ENCODE measurements around the gene TMEM47. TPM values are rescaled to one million over a fixed set of nuclear protein-coding genes. Genes with fewer than 3 reads are reported as not detected.
A peak's percentile ranks its signal among the peaks of the same experiment; 100 is the strongest.

TMEM47 gene
- total RNA-seq, 1 experiment from 2014 or later, result 24.4 TPM

- TF ChIP-seq, protein P1, sequence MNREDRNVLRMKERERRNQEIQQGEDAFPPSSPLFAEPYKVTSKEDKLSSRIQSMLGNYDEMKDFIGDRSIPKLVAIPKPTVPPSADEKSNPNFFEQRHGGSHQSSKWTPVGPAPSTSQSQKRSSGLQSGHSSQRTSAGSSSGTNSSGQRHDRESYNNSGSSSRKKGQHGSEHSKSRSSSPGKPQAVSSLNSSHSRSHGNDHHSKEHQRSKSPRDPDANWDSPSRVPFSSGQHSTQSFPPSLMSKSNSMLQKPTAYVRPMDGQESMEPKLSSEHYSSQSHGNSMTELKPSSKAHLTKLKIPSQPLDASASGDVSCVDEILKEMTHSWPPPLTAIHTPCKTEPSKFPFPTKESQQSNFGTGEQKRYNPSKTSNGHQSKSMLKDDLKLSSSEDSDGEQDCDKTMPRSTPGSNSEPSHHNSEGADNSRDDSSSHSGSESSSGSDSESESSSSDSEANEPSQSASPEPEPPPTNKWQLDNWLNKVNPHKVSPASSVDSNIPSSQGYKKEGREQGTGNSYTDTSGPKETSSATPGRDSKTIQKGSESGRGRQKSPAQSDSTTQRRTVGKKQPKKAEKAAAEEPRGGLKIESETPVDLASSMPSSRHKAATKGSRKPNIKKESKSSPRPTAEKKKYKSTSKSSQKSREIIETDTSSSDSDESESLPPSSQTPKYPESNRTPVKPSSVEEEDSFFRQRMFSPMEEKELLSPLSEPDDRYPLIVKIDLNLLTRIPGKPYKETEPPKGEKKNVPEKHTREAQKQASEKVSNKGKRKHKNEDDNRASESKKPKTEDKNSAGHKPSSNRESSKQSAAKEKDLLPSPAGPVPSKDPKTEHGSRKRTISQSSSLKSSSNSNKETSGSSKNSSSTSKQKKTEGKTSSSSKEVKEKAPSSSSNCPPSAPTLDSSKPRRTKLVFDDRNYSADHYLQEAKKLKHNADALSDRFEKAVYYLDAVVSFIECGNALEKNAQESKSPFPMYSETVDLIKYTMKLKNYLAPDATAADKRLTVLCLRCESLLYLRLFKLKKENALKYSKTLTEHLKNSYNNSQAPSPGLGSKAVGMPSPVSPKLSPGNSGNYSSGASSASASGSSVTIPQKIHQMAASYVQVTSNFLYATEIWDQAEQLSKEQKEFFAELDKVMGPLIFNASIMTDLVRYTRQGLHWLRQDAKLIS (CRISPR knock-in tag; IDR thresholded peaks at IDR 0.05; ENCODE audit: borderline replicate concordance), result no peak
- TF ChIP-seq RORB (CRISPR knock-in tag; IDR thresholded peaks at IDR 0.05) (no peak), TCF7 (CRISPR knock-in tag; IDR thresholded peaks at IDR 0.05; ENCODE audit: low read depth) (no peak), ESRRA (CRISPR knock-in tag; IDR thresholded peaks at IDR 0.05; ENCODE audit: borderline replicate concordance) (no peak), NFYB (CRISPR knock-in tag; conservative IDR thresholded peaks at IDR 0.05; ENCODE audit: low read depth) (no peak), GTF2I (CRISPR knock-in tag; conservative IDR thresholded peaks at IDR 0.05) (no peak), CREB1 (CRISPR knock-in tag; IDR thresholded peaks at IDR 0.05) (no peak), SOX15 (CRISPR knock-in tag; IDR thresholded peaks at IDR 0.05) (no peak), ZNF423 (CRISPR knock-in tag; IDR thresholded peaks at IDR 0.05) (no peak), ZNF232 (CRISPR knock-in tag; IDR thresholded peaks at IDR 0.05) (no peak), SMAD4 (CRISPR knock-in tag; IDR thresholded peaks at IDR 0.05) (no peak), NFE2L1 (CRISPR knock-in tag; IDR thresholded peaks at IDR 0.05) (no peak), SP1 (CRISPR knock-in tag; conservative IDR thresholded peaks at IDR 0.05) (no peak)
- TF ChIP-seq, protein P2, sequence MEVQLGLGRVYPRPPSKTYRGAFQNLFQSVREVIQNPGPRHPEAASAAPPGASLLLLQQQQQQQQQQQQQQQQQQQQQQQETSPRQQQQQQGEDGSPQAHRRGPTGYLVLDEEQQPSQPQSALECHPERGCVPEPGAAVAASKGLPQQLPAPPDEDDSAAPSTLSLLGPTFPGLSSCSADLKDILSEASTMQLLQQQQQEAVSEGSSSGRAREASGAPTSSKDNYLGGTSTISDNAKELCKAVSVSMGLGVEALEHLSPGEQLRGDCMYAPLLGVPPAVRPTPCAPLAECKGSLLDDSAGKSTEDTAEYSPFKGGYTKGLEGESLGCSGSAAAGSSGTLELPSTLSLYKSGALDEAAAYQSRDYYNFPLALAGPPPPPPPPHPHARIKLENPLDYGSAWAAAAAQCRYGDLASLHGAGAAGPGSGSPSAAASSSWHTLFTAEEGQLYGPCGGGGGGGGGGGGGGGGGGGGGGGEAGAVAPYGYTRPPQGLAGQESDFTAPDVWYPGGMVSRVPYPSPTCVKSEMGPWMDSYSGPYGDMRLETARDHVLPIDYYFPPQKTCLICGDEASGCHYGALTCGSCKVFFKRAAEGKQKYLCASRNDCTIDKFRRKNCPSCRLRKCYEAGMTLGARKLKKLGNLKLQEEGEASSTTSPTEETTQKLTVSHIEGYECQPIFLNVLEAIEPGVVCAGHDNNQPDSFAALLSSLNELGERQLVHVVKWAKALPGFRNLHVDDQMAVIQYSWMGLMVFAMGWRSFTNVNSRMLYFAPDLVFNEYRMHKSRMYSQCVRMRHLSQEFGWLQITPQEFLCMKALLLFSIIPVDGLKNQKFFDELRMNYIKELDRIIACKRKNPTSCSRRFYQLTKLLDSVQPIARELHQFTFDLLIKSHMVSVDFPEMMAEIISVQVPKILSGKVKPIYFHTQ (CRISPR knock-in tag; IDR thresholded peaks at IDR 0.05), result no peak
- DNase-seq (ENCODE audit: low spot score), result peak; percentile 11
- Mint-ChIP-seq H3K9me3 (peaks cover 9% of the 10 kb centered on the region), H3K27ac (no peak overlapping the region), H3K4me3 (peak overlapping the region; percentile 93), H3K27me3 (ENCODE audit: low read depth) (peaks cover 7% of the 10 kb centered on the region; the same call in 1 of the 2 replicates), H3K4me1 (peaks cover 43% of the 10 kb centered on the region), H3K36me3 (peaks cover 8% of the 10 kb centered on the region; the same call in 1 of the 2 replicates)
- POLR2A ChIA-PET, result interaction anchor here (0.6 kb wide), 1 partner anchor 1032 kb away, joined by 3 read pairs; no protein-coding TSS in a partner anchor
- CTCF ChIA-PET, result interaction anchor here (1.4 kb wide), 1 partner anchor 18 kb away, joined by 3 read pairs; no protein-coding TSS in a partner anchor
- ATAC-seq, result no peak; the same call in 1 of the 2 replicates
Measured at GRCh38 chrX:34656467-34656841, 631 bp downstream of the TMEM47 start.

DNA sequence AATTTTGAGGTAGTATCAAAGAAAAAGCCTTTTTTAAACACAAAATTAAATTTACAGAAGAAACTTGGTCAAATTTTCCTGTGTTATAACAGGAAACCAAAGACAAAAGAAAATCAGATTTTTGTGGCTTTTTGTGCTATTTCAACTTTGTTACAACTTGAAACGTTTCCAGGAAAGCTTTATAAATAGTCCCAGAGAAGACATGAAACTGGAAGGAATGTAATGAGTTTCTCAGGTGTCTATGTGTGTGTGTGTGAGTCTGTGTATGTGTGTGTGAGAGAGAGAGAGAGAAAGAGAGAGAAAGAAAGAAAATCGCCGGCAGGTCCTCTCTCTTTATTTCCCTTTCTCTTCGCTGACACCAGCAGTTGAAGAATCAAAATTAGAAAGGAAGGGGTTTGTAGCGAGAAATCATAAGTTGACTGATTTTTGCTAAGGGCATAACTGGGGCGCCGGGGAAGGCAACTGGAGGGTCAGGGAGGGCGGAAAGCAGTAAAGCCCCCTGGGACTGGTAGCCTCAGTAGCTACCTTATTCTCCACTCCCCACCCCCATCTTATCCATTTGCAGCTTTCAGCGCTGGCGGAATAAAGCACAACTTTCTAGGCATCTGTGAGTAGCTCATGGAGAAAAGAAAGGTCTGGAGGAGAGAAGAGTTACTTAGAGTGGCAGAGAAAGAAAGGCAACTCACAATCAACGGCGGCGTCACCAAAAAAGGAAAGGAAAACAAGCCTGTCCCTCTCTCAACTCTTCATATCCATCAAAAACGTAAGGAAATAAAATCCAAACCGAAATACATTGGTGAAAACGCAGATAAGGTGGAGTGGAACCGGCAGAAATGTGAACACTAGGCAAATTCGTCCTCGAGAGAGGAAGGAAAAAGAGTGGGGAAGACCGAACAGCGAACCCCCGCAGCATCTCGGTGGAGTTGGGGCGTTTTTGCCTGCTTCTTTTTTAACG is 1.3 kb downstream of the TMEM47 start:
- ATAC-seq, result no peak
- Mint-ChIP-seq H3K36me3 (peaks cover 8% of the 10 kb centered on the region; the same call in 1 of the 2 replicates), H3K4me1 (peaks cover 49% of the 10 kb centered on the region), H3K27me3 (ENCODE audit: low read depth) (peaks cover 7% of the 10 kb centered on the region; the same call in 1 of the 2 replicates), H3K4me3 (peak overlapping the region; percentile 93), H3K9me3 (peaks cover 9% of the 10 kb centered on the region), H3K27ac (no peak overlapping the region)
- ChIA-PET POLR2A (interaction anchor here (0.6 kb wide), 2 partner anchors 82 to 1033 kb away, joined by 3 read pairs; no protein-coding TSS in a partner anchor), CTCF (interaction anchor here (1.4 kb wide), 1 partner anchor 18 kb away, joined by 3 read pairs; no protein-coding TSS in a partner anchor)
- DNase-seq (ENCODE audit: low spot score), result no peak
- no peak for TF ChIP-seq TEAD4 (CRISPR knock-in tag; IDR thresholded peaks at IDR 0.05)
- TF ChIP-seq ZNF219 (CRISPR knock-in tag; IDR thresholded peaks at IDR 0.05; ENCODE audit: borderline replicate concordance), result no peak
- TF ChIP-seq, protein P3, sequence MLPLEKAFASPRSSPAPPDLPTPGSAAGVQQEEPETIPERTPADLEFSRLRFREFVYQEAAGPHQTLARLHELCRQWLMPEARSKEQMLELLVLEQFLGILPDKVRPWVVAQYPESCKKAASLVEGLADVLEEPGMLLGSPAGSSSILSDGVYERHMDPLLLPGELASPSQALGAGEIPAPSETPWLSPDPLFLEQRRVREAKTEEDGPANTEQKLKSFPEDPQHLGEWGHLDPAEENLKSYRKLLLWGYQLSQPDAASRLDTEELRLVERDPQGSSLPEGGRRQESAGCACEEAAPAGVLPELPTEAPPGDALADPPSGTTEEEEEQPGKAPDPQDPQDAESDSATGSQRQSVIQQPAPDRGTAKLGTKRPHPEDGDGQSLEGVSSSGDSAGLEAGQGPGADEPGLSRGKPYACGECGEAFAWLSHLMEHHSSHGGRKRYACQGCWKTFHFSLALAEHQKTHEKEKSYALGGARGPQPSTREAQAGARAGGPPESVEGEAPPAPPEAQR (CRISPR knock-in tag; IDR thresholded peaks at IDR 0.05), result no peak
- TF ChIP-seq, protein P4, sequence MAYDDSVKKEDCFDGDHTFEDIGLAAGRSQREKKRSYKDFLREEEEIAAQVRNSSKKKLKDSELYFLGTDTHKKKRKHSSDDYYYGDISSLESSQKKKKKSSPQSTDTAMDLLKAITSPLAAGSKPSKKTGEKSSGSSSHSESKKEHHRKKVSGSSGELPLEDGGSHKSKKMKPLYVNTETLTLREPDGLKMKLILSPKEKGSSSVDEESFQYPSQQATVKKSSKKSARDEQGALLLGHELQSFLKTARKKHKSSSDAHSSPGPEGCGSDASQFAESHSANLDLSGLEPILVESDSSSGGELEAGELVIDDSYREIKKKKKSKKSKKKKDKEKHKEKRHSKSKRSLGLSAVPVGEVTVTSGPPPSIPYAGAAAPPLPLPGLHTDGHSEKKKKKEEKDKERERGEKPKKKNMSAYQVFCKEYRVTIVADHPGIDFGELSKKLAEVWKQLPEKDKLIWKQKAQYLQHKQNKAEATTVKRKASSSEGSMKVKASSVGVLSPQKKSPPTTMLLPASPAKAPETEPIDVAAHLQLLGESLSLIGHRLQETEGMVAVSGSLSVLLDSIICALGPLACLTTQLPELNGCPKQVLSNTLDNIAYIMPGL (CRISPR knock-in tag; IDR thresholded peaks at IDR 0.05), result no peak
- no peak for TF ChIP-seq EMX1 (CRISPR knock-in tag; IDR thresholded peaks at IDR 0.05)
- no peak for TF ChIP-seq SMAD4 (CRISPR knock-in tag; IDR thresholded peaks at IDR 0.05)
- TF ChIP-seq ZNF416 (CRISPR knock-in tag; IDR thresholded peaks at IDR 0.05), result no peak
- TF ChIP-seq ZNF317 (CRISPR knock-in tag; IDR thresholded peaks at IDR 0.05; ENCODE audit: borderline replicate concordance, low read depth), result no peak
- no peak for TF ChIP-seq ZBTB21 (CRISPR knock-in tag; IDR thresholded peaks at IDR 0.05; ENCODE audit: borderline replicate concordance)
- TF ChIP-seq TEAD1 (CRISPR knock-in tag; IDR thresholded peaks at IDR 0.05), result no peak
- TF ChIP-seq SOX15 (CRISPR knock-in tag; IDR thresholded peaks at IDR 0.05), result no peak
- TF ChIP-seq MYBL2 (CRISPR knock-in tag; IDR thresholded peaks at IDR 0.05), result no peak
- TF ChIP-seq ZNF138 (CRISPR knock-in tag; conservative IDR thresholded peaks at IDR 0.05), result no peak

Data from WTC11 (cell line).